Chondrocyte (in vitro differentiated cells): ENCODE results near the gene RHBDF1. TPM values are rescaled to one million over a fixed set of nuclear protein-coding genes. Genes with fewer than 3 reads are reported as not detected.
"Not testable (repeated sequence)": the region's sequence is repeated elsewhere in the genome, so short reads cannot be mapped to it uniquely, and the experiment has no call there.

Experiments
- DNase-seq: peaks from one replicate; pipeline ENCODE4 v3.0.0; 2021; ENCODE audit warnings: mixed read lengths, low spot score
- H3K27ac Mint-ChIP-seq: one replicate; pipeline ENCODE4 v1.8.0; 2021; ENCODE audit warnings: mild to moderate bottlenecking, moderate library complexity, mixed read lengths; ENCODE audit not compliant: unreplicated experiment
- H3K27me3 Mint-ChIP-seq: 2 replicates; pipeline ENCODE4 v1.8.0; 2021; ENCODE audit warnings: low read depth, mixed read lengths
- H3K36me3 Mint-ChIP-seq: 2 replicates; pipeline ENCODE4 v1.8.0; 2021; ENCODE audit warnings: low read depth, mixed read lengths
- H3K4me1 Mint-ChIP-seq: 2 replicates; pipeline ENCODE4 v1.8.0; 2021; ENCODE audit warnings: low read depth, mild to moderate bottlenecking, mixed read lengths
- H3K4me3 Mint-ChIP-seq: one replicate; pipeline ENCODE4 v1.8.0; 2021; ENCODE audit warnings: mild to moderate bottlenecking, moderate library complexity, mixed read lengths; ENCODE audit not compliant: unreplicated experiment
- H3K9me3 Mint-ChIP-seq: 2 replicates; pipeline ENCODE4 v1.8.0; 2021; ENCODE audit warnings: low read depth, mixed read lengths
- microRNA-seq: library from miRNA; unstranded; fragments of <30 nt; microRNA quantifications from one replicate; pipeline ENCODE4 v1.2.0, GENCODE V29; 2020; ENCODE audit warnings: borderline number of aligned reads
- total RNA-seq: library from RNA; stranded (reverse); gene quantifications from 3 replicates; pipeline ENCODE4 v1.2.1, GENCODE V29; 2021
- TF ChIP-seq, protein P1 (sequence below): fragments of 200-600 bp; sonication (generic); IDR thresholded peaks from 2 replicates; pipeline ENCODE4 v1.5.0; 2021; ENCODE audit warnings: antibody characterized with exemption, mild to moderate bottlenecking, moderate library complexity

The RHBDF1 gene
- total RNA-seq, 1 donor from 2014 or later = 55.5 TPM

DNA sequence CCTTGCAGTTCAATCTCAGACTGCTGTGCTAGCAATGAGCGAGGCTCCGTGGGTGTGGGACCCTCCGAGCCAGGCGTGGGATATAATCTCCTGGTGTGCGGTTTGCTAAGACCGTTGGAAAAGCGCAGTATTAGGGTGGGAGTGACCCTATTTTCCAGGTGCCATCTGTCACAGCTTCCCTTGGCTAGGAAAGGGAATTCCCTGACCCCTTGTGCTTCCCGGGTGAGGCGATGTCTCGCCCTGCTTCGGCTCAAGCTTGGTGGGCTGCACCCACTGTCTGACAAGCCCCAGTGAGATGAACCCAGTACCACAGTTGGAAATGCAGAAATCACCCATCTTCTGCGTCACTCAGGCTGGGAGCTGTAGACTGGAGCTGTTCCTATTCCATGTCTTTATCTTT, 51.5 kb downstream of the RHBDF1 start:
- DNase-seq, H3K36me3 Mint-ChIP-seq, H3K27ac Mint-ChIP-seq, H3K27me3 Mint-ChIP-seq, H3K4me1 Mint-ChIP-seq, H3K9me3 Mint-ChIP-seq, H3K4me3 Mint-ChIP-seq: not testable (repeated sequence)

GRCh38 chr16:17062-17765, 55.2 kb downstream of the RHBDF1 start:
- DNase-seq, H3K27ac Mint-ChIP-seq, H3K4me1 Mint-ChIP-seq, H3K36me3 Mint-ChIP-seq, H3K9me3 Mint-ChIP-seq, H3K27me3 Mint-ChIP-seq, H3K4me3 Mint-ChIP-seq: not testable (repeated sequence)

GRCh38 chr16:10772-11171, 61.7 kb downstream of the RHBDF1 start:
- not testable (repeated sequence) for DNase-seq, H3K27me3 Mint-ChIP-seq, H3K27ac Mint-ChIP-seq, H3K9me3 Mint-ChIP-seq, H3K4me3 Mint-ChIP-seq, H3K36me3 Mint-ChIP-seq, H3K4me1 Mint-ChIP-seq
- TF ChIP-seq, protein P1, sequence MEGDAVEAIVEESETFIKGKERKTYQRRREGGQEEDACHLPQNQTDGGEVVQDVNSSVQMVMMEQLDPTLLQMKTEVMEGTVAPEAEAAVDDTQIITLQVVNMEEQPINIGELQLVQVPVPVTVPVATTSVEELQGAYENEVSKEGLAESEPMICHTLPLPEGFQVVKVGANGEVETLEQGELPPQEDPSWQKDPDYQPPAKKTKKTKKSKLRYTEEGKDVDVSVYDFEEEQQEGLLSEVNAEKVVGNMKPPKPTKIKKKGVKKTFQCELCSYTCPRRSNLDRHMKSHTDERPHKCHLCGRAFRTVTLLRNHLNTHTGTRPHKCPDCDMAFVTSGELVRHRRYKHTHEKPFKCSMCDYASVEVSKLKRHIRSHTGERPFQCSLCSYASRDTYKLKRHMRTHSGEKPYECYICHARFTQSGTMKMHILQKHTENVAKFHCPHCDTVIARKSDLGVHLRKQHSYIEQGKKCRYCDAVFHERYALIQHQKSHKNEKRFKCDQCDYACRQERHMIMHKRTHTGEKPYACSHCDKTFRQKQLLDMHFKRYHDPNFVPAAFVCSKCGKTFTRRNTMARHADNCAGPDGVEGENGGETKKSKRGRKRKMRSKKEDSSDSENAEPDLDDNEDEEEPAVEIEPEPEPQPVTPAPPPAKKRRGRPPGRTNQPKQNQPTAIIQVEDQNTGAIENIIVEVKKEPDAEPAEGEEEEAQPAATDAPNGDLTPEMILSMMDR = peak; percentile 46

DNA sequence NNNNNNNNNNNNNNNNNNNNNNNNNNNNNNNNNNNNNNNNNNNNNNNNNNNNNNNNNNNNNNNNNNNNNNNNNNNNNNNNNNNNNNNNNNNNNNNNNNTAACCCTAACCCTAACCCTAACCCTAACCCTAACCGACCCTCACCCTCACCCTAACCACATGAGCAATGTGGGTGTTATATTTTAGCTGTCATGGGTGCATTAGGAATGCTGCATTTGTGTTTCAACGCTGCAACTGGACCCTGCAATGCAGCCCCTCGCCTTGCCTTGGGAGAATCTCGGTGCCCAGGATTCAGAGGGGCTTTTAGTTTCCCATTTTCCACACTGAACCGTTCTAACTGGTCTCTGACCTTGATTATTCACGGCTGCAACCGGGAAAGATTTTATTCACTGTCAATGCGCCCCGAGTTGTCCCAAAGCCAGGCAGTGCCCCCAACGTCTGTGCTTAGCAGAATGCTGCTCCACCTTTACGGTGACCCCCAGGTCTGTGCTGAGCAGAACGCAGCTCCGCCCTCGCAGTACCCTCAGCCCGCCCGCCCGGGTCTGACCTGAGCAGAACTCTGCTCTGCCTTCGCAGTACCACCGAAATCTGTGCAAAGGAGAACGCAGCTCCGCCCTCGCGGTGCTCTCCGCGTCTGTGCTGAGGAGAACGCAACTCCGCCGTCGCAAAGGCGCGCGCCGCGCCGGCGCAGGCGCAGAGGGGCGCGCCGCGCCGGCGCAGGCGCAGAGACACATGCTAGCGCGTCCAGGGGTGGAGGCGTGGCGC, 62.3 kb downstream of the RHBDF1 start:
- DNase-seq = no peak
- Mint-ChIP-seq H3K27ac (no peak overlapping the region), H3K36me3 (no peaks in the 10 kb centered on the region), H3K27me3 (no peaks in the 10 kb centered on the region), H3K4me3 (peak overlapping the region; percentile 61), H3K9me3 (no peaks in the 10 kb centered on the region), H3K4me1 (no peaks in the 10 kb centered on the region)
- TF ChIP-seq, protein P1 = no peak

Small RNAs within 50 kb of the gene (microRNA-seq; reads per million reads assigned to microRNA genes)
- not detected for gene MIR6859-4

Other genes starting within 250 kb of the RHBDF1 start
- gene POLR3K, start 19.0 kb downstream of the RHBDF1 start, total RNA-seq = 7.3 to 11.3 TPM (median 7.5 TPM) in 3 replicates
- gene SNRNP25, start 18.8 kb downstream of the RHBDF1 start, total RNA-seq = 27.7 to 40.5 TPM (median 28.0 TPM) in 3 replicates
- 52.6 to 65.4 TPM (median 61.1 TPM) in 3 replicates for gene MPG, start 5.6 kb upstream of the RHBDF1 start, total RNA-seq
- 32.0 to 39.6 TPM (median 35.4 TPM) in 3 replicates for gene NPRL3, start 66.0 kb upstream of the RHBDF1 start, total RNA-seq
- not detected in 3 replicates for gene HBZ, start 80.0 kb upstream of the RHBDF1 start, total RNA-seq
- not detected in 3 replicates for gene HBM, start 93.3 kb upstream of the RHBDF1 start, total RNA-seq
- not detected in 3 replicates for gene HBA2, start 100.2 kb upstream of the RHBDF1 start, total RNA-seq
- gene HBA1, start 104.0 kb upstream of the RHBDF1 start, total RNA-seq = not detected in 3 replicates
- gene HBQ1, start 107.8 kb upstream of the RHBDF1 start, total RNA-seq = 0.74 TPM in 1 of 3 replicates, not detected in the others
- 64.6 to 79.4 TPM (median 64.9 TPM) in 3 replicates for gene LUC7L, start 156.8 kb upstream of the RHBDF1 start, total RNA-seq
- 122 to 146 TPM (median 125 TPM) in 3 replicates for gene FAM234A, start 162.2 kb upstream of the RHBDF1 start, total RNA-seq
- 20.3 to 23.2 TPM (median 21.0 TPM) in 3 replicates for gene RGS11, start 203.3 kb upstream of the RHBDF1 start, total RNA-seq
- 0.82 to 4.0 TPM (median 3.7 TPM) in 3 replicates for gene ARHGDIG, start 208.0 kb upstream of the RHBDF1 start, total RNA-seq
- gene PDIA2, start 210.5 kb upstream of the RHBDF1 start, total RNA-seq = 0.89 to 1.6 TPM (median 1.5 TPM) in 3 replicates